Dedifferentiated amniotic fluid mesenchymal stem cell (primary cell): ENCODE data around the gene ADAMTS9.

ENCODE experiments used
- DNase-seq: peaks from one replicate; pipeline ENCODE4 v3.0.0-alpha.2; 2016; ENCODE audit errors: extremely low spot score

Gene ADAMTS9

GRCh38 chr3:64490180-64490724 lies 197.5 kb downstream of the ADAMTS9 start:
- no peak for DNase-seq

GRCh38 chr3:64489361-64490044 lies 198.3 kb downstream of the ADAMTS9 start:
- DNase-seq = no peak

GRCh38 chr3:64488939-64489338 lies 198.9 kb downstream of the ADAMTS9 start:
- DNase-seq = no peak

DNA sequence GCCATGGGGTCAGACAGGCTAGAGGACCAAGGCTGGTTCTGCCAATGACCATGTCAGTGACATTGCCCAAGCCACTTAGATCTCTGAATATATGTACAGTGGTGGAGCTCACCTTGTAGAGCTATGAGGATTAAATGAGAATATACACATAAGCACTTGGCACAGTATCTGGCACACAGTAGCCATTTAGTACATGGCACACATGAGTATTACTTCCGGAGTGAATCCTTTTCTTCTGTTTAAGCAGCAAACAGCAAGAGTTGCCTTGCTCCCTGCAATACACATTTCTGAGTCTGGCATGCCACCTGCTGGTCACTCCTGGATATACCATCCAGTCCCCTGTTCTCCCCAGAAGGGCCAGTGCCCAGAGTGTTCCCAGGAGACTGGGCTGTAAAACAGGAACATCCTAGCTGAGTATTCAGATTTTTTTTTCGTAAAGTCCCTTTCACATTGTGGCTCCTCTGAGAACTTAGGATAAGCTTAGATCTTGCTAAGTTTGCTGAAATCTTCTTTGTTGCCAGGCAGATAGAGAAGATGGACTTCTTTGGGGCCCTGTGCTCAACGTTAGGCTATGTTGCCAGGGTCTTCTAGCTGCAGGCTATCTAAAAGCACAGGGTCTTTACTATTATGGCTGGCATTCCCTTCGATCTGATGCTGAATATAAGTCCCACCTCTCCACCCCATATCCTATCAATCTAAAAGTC lies 203.4 kb downstream of the ADAMTS9 start:
- DNase-seq = peak; percentile 75

DNA sequence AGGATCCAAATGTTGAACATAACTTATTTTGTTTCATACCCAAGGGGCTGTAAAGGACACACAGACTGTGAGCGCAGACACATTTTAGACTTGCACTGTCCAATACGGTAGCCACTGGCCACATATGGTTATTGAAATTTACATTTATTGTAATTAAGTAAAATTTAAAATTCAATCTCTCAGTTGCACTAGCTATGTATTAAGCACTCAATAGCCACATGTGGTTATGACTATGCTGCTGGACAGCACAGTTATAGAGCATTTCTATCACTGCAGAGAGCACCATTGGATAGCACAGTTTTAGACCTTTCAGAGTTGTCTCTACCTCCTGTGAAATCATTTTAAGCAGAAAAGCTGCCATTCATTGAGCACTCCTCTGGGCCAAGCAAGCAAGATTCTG lies 204.3 kb downstream of the ADAMTS9 start:
- no peak for DNase-seq

DNA sequence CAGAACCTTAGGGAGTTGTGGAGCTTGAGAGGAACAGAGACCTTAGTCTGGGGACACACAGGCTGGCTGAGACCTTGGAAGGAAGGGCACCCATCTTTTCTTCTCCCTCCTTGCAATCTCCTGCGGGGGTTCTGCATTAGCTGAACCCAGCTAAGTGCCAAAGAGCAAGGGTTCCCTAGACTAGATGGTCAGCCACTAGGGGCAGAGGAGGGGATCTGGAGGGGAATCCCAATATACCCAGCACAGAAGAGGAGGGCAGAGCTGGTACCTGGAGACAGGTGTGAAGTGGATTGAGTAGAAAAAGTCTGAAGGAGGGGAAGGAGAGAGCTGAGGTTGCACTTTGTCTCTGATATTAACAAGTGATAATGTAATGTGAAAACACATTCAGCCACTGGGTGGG lies 212.8 kb downstream of the ADAMTS9 start:
- no peak for DNase-seq

GRCh38 chr3:64473466-64473865 lies 214.3 kb downstream of the ADAMTS9 start:
- DNase-seq = no peak

GRCh38 chr3:64470436-64470835 lies 217.4 kb downstream of the ADAMTS9 start:
- no peak for DNase-seq

GRCh38 chr3:64467255-64467944 lies 220.4 kb downstream of the ADAMTS9 start:
- DNase-seq = no peak
